ENCODE measurements around the gene PDPN. TPM values are rescaled to one million over a fixed set of nuclear protein-coding genes. Genes with fewer than 3 reads are reported as not detected.

Gene PDPN
- total and polyA plus RNA-seq, 2 of the 8 experiments (the other 6 are each of a cell fraction or from before 2014, with no cell fraction given) = 44.7 to 169 TPM

GRCh38 chr1:13646521-13646920, 62.9 kb downstream of the PDPN start:
- CTCF ChIA-PET (ENCODE audit: partially characterized antibody) = interaction anchor here (0.7 to 1.0 kb wide), 3 partner anchors 76 to 346 kb away, joined by 3 to 6 read pairs (median 3); no protein-coding TSS in a partner anchor
- no peaks in the 10 kb centered on the region for H3K79me2 ChIP-seq (ENCODE audit: control insufficient read depth in 1 of 2, insufficient read depth in 2 of 2, low read length in 2 of 2)
- POLR2A ChIA-PET (ENCODE audit: partially characterized antibody) = no interaction called here
- no peak overlapping the region for H4K91ac ChIP-seq (replicated peaks; ENCODE audit: insufficient read length, low read length)
- no peak overlapping the region for H2BK20ac ChIP-seq (ENCODE audit: low read length)
- H4K8ac ChIP-seq (ENCODE audit: extremely low read depth, insufficient read depth, low read length) = no peak overlapping the region
- no peak overlapping the region for H3K18ac ChIP-seq (ENCODE audit: extremely low read depth, low read length)
- H3K36me3 ChIP-seq (ENCODE audit: control insufficient read depth in 2 of 4, insufficient read depth in 4 of 4, low read length in 3 of 4) = no peaks in the 10 kb centered on the region
- H2AFZ ChIP-seq (ENCODE audit: low read length) = no peak overlapping the region
- no peak overlapping the region for H2BK5ac ChIP-seq (ENCODE audit: low read depth, low read length)
- H3K9me3 ChIP-seq (ENCODE audit: insufficient read depth in 2 of 2, low read depth in 1 of 2, low read length in 1 of 2) = no peaks in the 10 kb centered on the region; a peak in 2 of 4 replicates
- FAIRE-seq (no peak), DNase-seq (ENCODE audit: low read depth in 1 of 2, low spot score in 2 of 2) (no peak)
- no peak overlapping the region for H2BK12ac ChIP-seq (ENCODE audit: low read depth, low read length)
- no peak overlapping the region for H3K56ac ChIP-seq (replicated peaks; ENCODE audit: insufficient read length, low read depth, low read length)
- H2BK15ac ChIP-seq (ENCODE audit: low read length) = no peak overlapping the region
- no peak overlapping the region for H3K14ac ChIP-seq (ENCODE audit: insufficient read length)
- H3K4me3 ChIP-seq (ENCODE audit: extremely low read depth in 1 of 4, insufficient read depth in 2 of 4, low read depth in 3 of 4, low read length in 4 of 4) = no peak overlapping the region
- H3K4ac ChIP-seq (replicated peaks; ENCODE audit: insufficient read length, low read depth, low read length) = no peak overlapping the region
- H4K20me1 ChIP-seq (replicated peaks in 1 of 2; ENCODE audit: control insufficient read depth in 1 of 2, insufficient read depth in 2 of 2, low read length in 2 of 2) = no peaks in the 10 kb centered on the region
- no peak overlapping the region for H2BK120ac ChIP-seq (replicated peaks; ENCODE audit: low read depth, low read length)
- H2AK5ac ChIP-seq (ENCODE audit: low read depth, low read length) = no peak overlapping the region
- H3K23ac ChIP-seq (ENCODE audit: insufficient read length) = no peak overlapping the region
- WGBS, 2 experiments (ENCODE audit: extremely low coverage in 1 of 2, insufficient coverage in 1 of 2, insufficient read length in 1 of 2, insufficient replicate concordance in 2 of 2, low coverage in 1 of 2, low lambda C conversion rate in 2 of 2, missing lambda C conversion rate in 1 of 2) = 87% methylated on average over 6 of the region's 7 CpGs; no CpG with 5 or more reads in 1 of the 2 experiments
- TF ChIP-seq TEAD4 (IDR thresholded peaks at IDR 0.05; ENCODE audit: low read depth, low read length) = no peak
- TF ChIP-seq BRCA1 (IDR thresholded peaks at IDR 0.05; ENCODE audit: low read depth, low read length) = no peak
- no peak for TF ChIP-seq CHD1 (IDR thresholded peaks at IDR 0.05; ENCODE audit: low read depth, low read length)
- no peak for TF ChIP-seq POLR2AphosphoS5 (IDR thresholded peaks at IDR 0.05; ENCODE audit: low read depth, low read length)
- TF ChIP-seq CTBP2 (IDR thresholded peaks at IDR 0.05; ENCODE audit: borderline replicate concordance, insufficient read depth, insufficient read length, low read length) = no peak
- no peak for TF ChIP-seq RAD21 (IDR thresholded peaks at IDR 0.05 in 1 of 2, conservative IDR thresholded peaks at IDR 0.05 in 1 of 2; ENCODE audit: low read depth in 2 of 2, low read length in 2 of 2)
- no peak for TF ChIP-seq ASH2L (IDR thresholded peaks at IDR 0.05; ENCODE audit: low read length)
- no peak for TF ChIP-seq HDAC2 (IDR thresholded peaks at IDR 0.05; ENCODE audit: borderline replicate concordance in 1 of 2, low read depth in 2 of 2, low read length in 2 of 2)
- TF ChIP-seq MAFK (IDR thresholded peaks at IDR 0.05; ENCODE audit: low read depth, low read length) = no peak
- TF ChIP-seq RXRA (IDR thresholded peaks at IDR 0.05; ENCODE audit: insufficient read depth, low read depth, low read length) = no peak
- no peak overlapping the region for H4K5ac ChIP-seq (ENCODE audit: insufficient read length, low read depth, low read length)
- no peak overlapping the region for H3K4me2 ChIP-seq (ENCODE audit: insufficient read depth in 1 of 2, low read depth in 2 of 2, low read length in 2 of 2)
- H3K27me3 ChIP-seq (replicated peaks in 1 of 4; ENCODE audit: control insufficient read depth in 3 of 4, extremely low read depth in 1 of 4, insufficient read depth in 3 of 4, low read length in 3 of 4) = no peaks in the 10 kb centered on the region
- H3K9ac ChIP-seq (replicated peaks in 1 of 4; ENCODE audit: extremely low read depth in 1 of 4, low read depth in 3 of 4, low read length in 3 of 4) = no peak overlapping the region
- no peaks in the 10 kb centered on the region for H3K79me1 ChIP-seq (ENCODE audit: low read depth, low read length)
- H3K23me2 ChIP-seq (ENCODE audit: low read depth, low read length) = no peaks in the 10 kb centered on the region
- no peak overlapping the region for H3K27ac ChIP-seq (ENCODE audit: low read depth, low read length)
- H3K4me1 ChIP-seq (replicated peaks in 1 of 4; ENCODE audit: control insufficient read depth in 3 of 4, insufficient read depth in 4 of 4, low read length in 3 of 4) = no peaks in the 10 kb centered on the region
